HCT116 (cell line): ENCODE results near the gene ELOVL5. TPM values are rescaled to one million over a fixed set of nuclear protein-coding genes. Genes with fewer than 3 reads are reported as not detected.

Experiments used
- ATAC-seq: fragments of 200-7000 bp; cut with Tn5 transposase; 2 replicates; pipeline ENCODE4 v1.9.1; 2020; ENCODE audit warnings: mild to moderate bottlenecking, moderate library complexity
- BruUV-seq: library from RNA; stranded (reverse); fragments of 400-500 nt; replicated peaks from 2 replicates; lab custom pipeline; 2021; lab: Mats Ljungman, UMichigan
- CTCF ChIA-PET: fragments of 300-600 bp; sonication (Branson Sonifier 250); formaldehyde crosslinking; loops from one replicate; lab custom pipeline; 2021; ENCODE audit warnings: antibody characterized with exemption; lab: Charles Lee
- POLR2A ChIA-PET: fragments of 300-600, 350-600 bp; sonication (Branson Sonifier 250); formaldehyde crosslinking; loops from one replicate; lab custom pipeline; 2021; ENCODE audit warnings: antibody characterized with exemption; lab: Charles Lee
- RAD21 ChIA-PET, 2 experiments: fragments of 300-600 bp; sonication (Branson Sonifier 250); formaldehyde crosslinking; loops; one replicate each; lab custom pipeline; 2023; ENCODE audit warnings: low total read pairs in 2 of 2; ENCODE audit not compliant: uncharacterized antibody in 2 of 2, unreplicated experiment in 2 of 2, low non-redundant PET in 1 of 2; lab: Charles Lee
- DNase-seq: peaks from one replicate; pipeline ENCODE4 v3.0.0-alpha.2; 2010; ENCODE audit warnings: low read depth, low spot score
- H2AFZ ChIP-seq: fragments of 200-600 bp; shearing (Covaris generic), sonication (generic); 2 replicates; pipeline ENCODE4 v1.6.1; 2017; ENCODE audit warnings: low read depth, mixed run types, mixed read lengths, antibody characterized with exemption, low read length; ENCODE audit not compliant: poor library complexity, severe bottlenecking
- H3K27ac ChIP-seq: 2 replicates; pipeline ENCODE4 v1.5.1; 2012; ENCODE audit warnings: low read depth, low read length
- H3K27me3 ChIP-seq: fragments of 200-600 bp; sonication (generic); 2 replicates; pipeline ENCODE4 v1.6.1; 2016; ENCODE audit warnings: mixed run types, low read length, mixed read lengths; ENCODE audit not compliant: insufficient read depth
- H3K36me3 ChIP-seq, 2 experiments: fragments of 200-500 bp in 1 of 2; fragments of 200-600 bp in 1 of 2; sonication (Bioruptor generic) in 1 of 2; sonication (generic) in 1 of 2; 2 replicates each; pipeline versions ENCODE4 v1.5.1 to v1.6.1; 2014 to 2016; ENCODE audit warnings: low read length in 2 of 2, inconsistent platforms in 1 of 2, mixed read lengths in 1 of 2, mixed run types in 1 of 2; ENCODE audit not compliant: insufficient read depth in 2 of 2, control insufficient read depth in 1 of 2
- H3K4me1 ChIP-seq, 2 experiments: fragments of 200-600 bp in 1 of 2; sonication (generic) in 1 of 2; 2 replicates each; pipeline versions ENCODE4 v1.5.1 to v1.6.1; 2012 to 2017; ENCODE audit warnings: low read length in 2 of 2, inconsistent platforms in 1 of 2, mild to moderate bottlenecking in 1 of 2, mixed read lengths in 1 of 2, mixed run types in 1 of 2, moderate library complexity in 1 of 2; ENCODE audit not compliant: insufficient read depth in 2 of 2, control insufficient read depth in 1 of 2
- H3K4me2 ChIP-seq: fragments of 200-600 bp; sonication (generic); 2 replicates; pipeline ENCODE4 v1.6.1; 2017; ENCODE audit warnings: mixed run types, low read length, mixed read lengths
- H3K4me3 ChIP-seq, 2 experiments: fragments of 200-600 bp in 1 of 2; sonication (generic) in 1 of 2; replicated peaks in 1 of 2; 2 replicates each; pipeline ENCODE4 v1.5.1; 2011 to 2016; ENCODE audit warnings: low read length in 2 of 2, control low read depth in 1 of 2, low read depth in 1 of 2, mild to moderate bottlenecking in 1 of 2, mixed read lengths in 1 of 2, mixed run types in 1 of 2
- H3K79me2 ChIP-seq: fragments of 200-600 bp; sonication (generic); 2 replicates; pipeline ENCODE4 v1.6.1; 2017; ENCODE audit warnings: mild to moderate bottlenecking, mixed run types, low read length, moderate library complexity, mixed read lengths; ENCODE audit not compliant: insufficient read depth
- H3K9ac ChIP-seq: fragments of 200-600 bp; sonication (generic); 2 replicates; pipeline ENCODE4 v1.6.1; 2016; ENCODE audit warnings: low read length, mixed read lengths
- H3K9me2 ChIP-seq: fragments of 200-600 bp; sonication (generic), shearing (Covaris generic); 2 replicates; pipeline ENCODE4 v1.6.1; 2017; ENCODE audit warnings: mixed run types, mild to moderate bottlenecking, moderate library complexity; ENCODE audit not compliant: insufficient read depth
- H3K9me3 ChIP-seq, 2 experiments: fragments of 200-500 bp in 1 of 2; fragments of 200-600 bp in 1 of 2; sonication (Bioruptor generic) in 1 of 2; sonication (generic) in 1 of 2; 2 replicates each; pipeline ENCODE4 v1.6.1; 2014 to 2017; ENCODE audit warnings: low read length in 2 of 2, mixed read lengths in 2 of 2, inconsistent platforms in 1 of 2, low read depth in 1 of 2, mild to moderate bottlenecking in 1 of 2, mixed run types in 1 of 2, moderate library complexity in 1 of 2; ENCODE audit not compliant: control insufficient read depth in 1 of 2, insufficient read depth in 1 of 2
- H4K20me1 ChIP-seq: fragments of 200-600 bp; sonication (generic), shearing (Covaris generic); 2 replicates; pipeline ENCODE4 v1.6.1; 2017; ENCODE audit warnings: mixed run types, mild to moderate bottlenecking, moderate library complexity; ENCODE audit not compliant: insufficient read depth
- CBX3 ChIP-seq: IDR thresholded peaks from 2 replicates; pipeline ENCODE4 v1.6.1; 2012; ENCODE audit warnings: low read depth
- EGR1 ChIP-seq: IDR thresholded peaks from 2 replicates; pipeline ENCODE4 v1.6.1; 2012; ENCODE audit warnings: low read depth
- ELF1 ChIP-seq: IDR thresholded peaks from 2 replicates; pipeline ENCODE4 v1.6.1; 2012; ENCODE audit warnings: low read depth, borderline replicate concordance
- EZH2 ChIP-seq: fragments of 200-600 bp; sonication (generic); IDR thresholded peaks from 2 replicates; pipeline ENCODE4 v1.6.1; 2017; ENCODE audit warnings: antibody characterized with exemption, mixed run types
- EZH2phosphoT487 ChIP-seq: fragments of 200-600 bp; IDR thresholded peaks from 2 replicates; pipeline ENCODE4 v1.6.1; 2018; ENCODE audit warnings: antibody characterized with exemption, borderline replicate concordance
- FOSL1 ChIP-seq: IDR thresholded peaks from 2 replicates; pipeline ENCODE4 v1.6.1; 2012; ENCODE audit warnings: low read depth
- POLR2A ChIP-seq: IDR thresholded peaks from 2 replicates; pipeline ENCODE4 v1.7.0; 2011; ENCODE audit warnings: borderline replicate concordance; ENCODE audit not compliant: insufficient read depth, insufficient read length; ENCODE audit errors: extremely low read depth
- POLR2AphosphoS5 ChIP-seq: IDR thresholded peaks from 2 replicates; pipeline ENCODE4 v1.6.1; 2011; ENCODE audit warnings: mild to moderate bottlenecking, low read depth, low read length, moderate library complexity
- RAD21 ChIP-seq: IDR thresholded peaks from 2 replicates; pipeline ENCODE4 v1.6.1; 2012; ENCODE audit warnings: low read depth, mild to moderate bottlenecking
- SIN3A ChIP-seq: IDR thresholded peaks from 2 replicates; pipeline ENCODE4 v1.6.1; 2012; ENCODE audit warnings: low read depth
- SP1 ChIP-seq: IDR thresholded peaks from 2 replicates; pipeline ENCODE4 v1.6.1; 2012; ENCODE audit warnings: low read depth
- SRF ChIP-seq: IDR thresholded peaks from 2 replicates; pipeline ENCODE4 v1.6.1; 2012; ENCODE audit warnings: low read depth
- TCF7L2 ChIP-seq: IDR thresholded peaks from 2 replicates; pipeline ENCODE4 v1.7.0; 2011; ENCODE audit warnings: borderline replicate concordance, inconsistent platforms; ENCODE audit not compliant: insufficient read depth, insufficient read length; ENCODE audit errors: extremely low read depth
- YY1 ChIP-seq: IDR thresholded peaks from 2 replicates; pipeline ENCODE4 v1.6.1; 2011; ENCODE audit warnings: low read length, low read depth, moderate library complexity, mild to moderate bottlenecking; ENCODE audit not compliant: insufficient replicate concordance; ENCODE audit errors: extremely low read depth
- ZFX ChIP-seq: fragments of 450-650 bp; IDR thresholded peaks from 2 replicates; pipeline ENCODE4 v1.6.1; 2017
- ZNF274 ChIP-seq: fragments of 200-500 bp; sonication (Bioruptor generic); IDR thresholded peaks from 2 replicates; pipeline ENCODE4 v1.6.1; 2014; ENCODE audit warnings: mild to moderate bottlenecking, low read depth, low read length, inconsistent platforms
- intact Hi-C: fragments of 100-400 bp; cut with micrococcal nuclease; formaldehyde crosslinking; loops from 2 replicates; pipeline ENCODE4 v1.10.0; 2022
- total RNA-seq: library from RNA; stranded (reverse); gene quantifications from one replicate; pipeline ENCODE4 v1.2.1, GENCODE V29; 2021; ENCODE audit not compliant: unreplicated experiment
- TF ChIP-seq, protein P1 (sequence below): IDR thresholded peaks from 2 replicates; pipeline ENCODE4 v1.6.1; 2012
- TF ChIP-seq, protein P2 (sequence below): IDR thresholded peaks from 2 replicates; pipeline ENCODE4 v1.6.1; 2012
- TF ChIP-seq, protein P3 (sequence below): IDR thresholded peaks from 2 replicates; pipeline ENCODE4 v1.6.1; 2011; ENCODE audit warnings: mild to moderate bottlenecking, low read length, moderate library complexity; ENCODE audit not compliant: insufficient replicate concordance; ENCODE audit errors: extremely low read depth
- TF ChIP-seq, protein P4 (sequence below), 3 experiments: fragments of 200-600 bp in 1 of 3; sonication (generic) in 1 of 3; IDR thresholded peaks in 2 of 3; conservative IDR thresholded peaks in 1 of 3; 2 replicates each; pipeline ENCODE4 v1.5.1; 2012 to 2017; ENCODE audit warnings: low read depth in 2 of 3, low read length in 2 of 3, antibody characterized with exemption in 1 of 3, borderline replicate concordance in 1 of 3, control low read depth in 1 of 3, mild to moderate bottlenecking in 1 of 3, mixed read lengths in 1 of 3, mixed run types in 1 of 3, moderate library complexity in 1 of 3; ENCODE audit not compliant: insufficient read depth in 1 of 3

The ELOVL5 gene
- total RNA-seq, 1 experiment from 2014 or later = 85.3 TPM

DNA sequence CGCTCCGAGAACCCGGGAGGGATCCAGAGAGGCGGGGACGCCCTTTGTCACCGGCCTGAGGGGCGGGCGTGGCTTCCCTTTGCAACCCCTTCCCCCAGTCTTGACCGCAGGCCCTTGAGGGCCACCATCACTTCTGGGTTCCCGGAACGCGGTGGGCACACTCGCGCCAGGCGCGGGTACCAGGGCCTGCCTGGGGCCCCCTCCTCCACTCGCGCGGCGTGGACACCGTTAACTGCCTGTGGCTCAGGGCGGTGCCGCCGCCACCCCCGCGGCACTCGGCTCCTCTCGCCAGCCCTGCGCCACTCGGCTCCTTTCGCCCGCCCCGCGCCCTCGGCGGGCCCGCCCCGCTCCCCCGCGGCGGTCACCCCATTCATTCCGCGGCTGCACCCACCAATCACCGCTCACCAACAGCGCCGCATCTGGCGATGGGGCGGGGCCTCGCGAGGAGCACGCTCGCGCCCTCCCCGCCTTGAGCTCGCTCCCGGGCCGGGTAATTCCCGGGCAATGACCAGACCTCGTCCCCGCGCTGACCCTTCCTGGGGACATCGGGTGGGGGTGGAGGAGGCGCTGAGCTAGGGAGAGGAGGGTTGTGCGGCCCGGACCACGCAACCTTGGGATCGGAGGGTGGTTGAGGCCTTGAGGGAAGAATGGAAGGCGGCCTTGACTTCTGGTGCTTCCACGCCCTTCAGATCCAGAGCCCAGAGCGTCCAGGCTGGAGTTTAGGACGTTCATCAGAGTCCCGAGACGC is 10.5 kb upstream of the ELOVL5 start:
- peak; percentile 96 for ATAC-seq
- CTCF ChIA-PET = no interaction called here

More for the DNA sequence above, 10.5 kb upstream of the ELOVL5 start:
- TF ChIP-seq TCF7L2 (peak; percentile 31), ZNF274 (no peak), ELF1 (no peak), ZFX (peak; percentile 48; the same call in 1 of the 2 replicates), SP1 (peak; percentile 89), YY1 (peak; percentile 45), SRF (no peak), POLR2AphosphoS5 (peak; percentile 85), RAD21 (no peak), FOSL1 (no peak), SIN3A (peak; percentile 71), CBX3 (peak; percentile 47; the same call in 1 of the 2 replicates), EZH2phosphoT487 (no peak), EGR1 (peak; percentile 56), POLR2A (peak; percentile 29), EZH2 (no peak)
- TF ChIP-seq, protein P1, sequence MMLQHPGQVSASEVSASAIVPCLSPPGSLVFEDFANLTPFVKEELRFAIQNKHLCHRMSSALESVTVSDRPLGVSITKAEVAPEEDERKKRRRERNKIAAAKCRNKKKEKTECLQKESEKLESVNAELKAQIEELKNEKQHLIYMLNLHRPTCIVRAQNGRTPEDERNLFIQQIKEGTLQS = no peak
- TF ChIP-seq, protein P2, sequence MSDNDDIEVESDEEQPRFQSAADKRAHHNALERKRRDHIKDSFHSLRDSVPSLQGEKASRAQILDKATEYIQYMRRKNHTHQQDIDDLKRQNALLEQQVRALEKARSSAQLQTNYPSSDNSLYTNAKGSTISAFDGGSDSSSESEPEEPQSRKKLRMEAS = peak; percentile 81
- TF ChIP-seq, protein P3, sequence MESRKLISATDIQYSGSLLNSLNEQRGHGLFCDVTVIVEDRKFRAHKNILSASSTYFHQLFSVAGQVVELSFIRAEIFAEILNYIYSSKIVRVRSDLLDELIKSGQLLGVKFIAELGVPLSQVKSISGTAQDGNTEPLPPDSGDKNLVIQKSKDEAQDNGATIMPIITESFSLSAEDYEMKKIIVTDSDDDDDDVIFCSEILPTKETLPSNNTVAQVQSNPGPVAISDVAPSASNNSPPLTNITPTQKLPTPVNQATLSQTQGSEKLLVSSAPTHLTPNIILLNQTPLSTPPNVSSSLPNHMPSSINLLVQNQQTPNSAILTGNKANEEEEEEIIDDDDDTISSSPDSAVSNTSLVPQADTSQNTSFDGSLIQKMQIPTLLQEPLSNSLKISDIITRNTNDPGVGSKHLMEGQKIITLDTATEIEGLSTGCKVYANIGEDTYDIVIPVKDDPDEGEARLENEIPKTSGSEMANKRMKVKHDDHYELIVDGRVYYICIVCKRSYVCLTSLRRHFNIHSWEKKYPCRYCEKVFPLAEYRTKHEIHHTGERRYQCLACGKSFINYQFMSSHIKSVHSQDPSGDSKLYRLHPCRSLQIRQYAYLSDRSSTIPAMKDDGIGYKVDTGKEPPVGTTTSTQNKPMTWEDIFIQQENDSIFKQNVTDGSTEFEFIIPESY = no peak
- TF ChIP-seq, protein P4, sequence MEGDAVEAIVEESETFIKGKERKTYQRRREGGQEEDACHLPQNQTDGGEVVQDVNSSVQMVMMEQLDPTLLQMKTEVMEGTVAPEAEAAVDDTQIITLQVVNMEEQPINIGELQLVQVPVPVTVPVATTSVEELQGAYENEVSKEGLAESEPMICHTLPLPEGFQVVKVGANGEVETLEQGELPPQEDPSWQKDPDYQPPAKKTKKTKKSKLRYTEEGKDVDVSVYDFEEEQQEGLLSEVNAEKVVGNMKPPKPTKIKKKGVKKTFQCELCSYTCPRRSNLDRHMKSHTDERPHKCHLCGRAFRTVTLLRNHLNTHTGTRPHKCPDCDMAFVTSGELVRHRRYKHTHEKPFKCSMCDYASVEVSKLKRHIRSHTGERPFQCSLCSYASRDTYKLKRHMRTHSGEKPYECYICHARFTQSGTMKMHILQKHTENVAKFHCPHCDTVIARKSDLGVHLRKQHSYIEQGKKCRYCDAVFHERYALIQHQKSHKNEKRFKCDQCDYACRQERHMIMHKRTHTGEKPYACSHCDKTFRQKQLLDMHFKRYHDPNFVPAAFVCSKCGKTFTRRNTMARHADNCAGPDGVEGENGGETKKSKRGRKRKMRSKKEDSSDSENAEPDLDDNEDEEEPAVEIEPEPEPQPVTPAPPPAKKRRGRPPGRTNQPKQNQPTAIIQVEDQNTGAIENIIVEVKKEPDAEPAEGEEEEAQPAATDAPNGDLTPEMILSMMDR (IDR thresholded peaks at IDR 0.05 in 2 of 3, conservative IDR thresholded peaks at IDR 0.05 in 1 of 3; ENCODE audit: borderline replicate concordance in 1 of 3, insufficient read depth in 1 of 3, low read depth in 2 of 3, low read length in 2 of 3) = no peak
- Histone ChIP-seq H3K4me1 (peaks cover 16 to 35% of the 10 kb centered on the region in 2 experiments), H3K79me2 (no peaks in the 10 kb centered on the region), H3K9ac (peak overlapping the region; percentile 76), H4K20me1 (no peaks in the 10 kb centered on the region), H3K27ac (peak overlapping the region; percentile 88), H3K27me3 (no peaks in the 10 kb centered on the region), H3K4me3 (peak overlapping the region; percentile 61 to 63), H3K4me2 (peak overlapping the region; percentile 88), H3K9me2 (no peaks in the 10 kb centered on the region), H2AFZ (peak overlapping the region; percentile 29), H3K36me3 (no peaks in the 10 kb centered on the region), H3K9me3 (no peaks in the 10 kb centered on the region)
- ChIA-PET RAD21 (no interaction called here), POLR2A (interaction anchor here (0.7 to 1.2 kb wide), 5 partner anchors 8 to 80 kb away, joined by 3 to 4 read pairs (median 4); partner anchors contain the start of gene ELOVL5)
- intact Hi-C loops = no loop called here
- DNase-seq = peak; percentile 78
- BruUV-seq = no TSS peak
